Mesenchymal stem cell (in vitro differentiated cells and primary cell): ENCODE measurements around the gene NUDT17. TPM values are rescaled to one million over a fixed set of nuclear protein-coding genes. Genes with fewer than 3 reads are reported as not detected.

Source experiments
- DNase-seq: peaks from one replicate; pipeline ENCODE4 v3.0.0-alpha.2; 2013
- H2AFZ ChIP-seq: one replicate; pipeline ENCODE4 v1.6.1; 2013; ENCODE audit warnings: low read depth, mild to moderate bottlenecking, control low read depth, inconsistent platforms, low read length, moderate library complexity
- H2AK5ac ChIP-seq: 2 replicates; pipeline ENCODE4 v1.6.1; 2013; ENCODE audit warnings: low read length, moderate library complexity, mild to moderate bottlenecking, inconsistent platforms; ENCODE audit not compliant: severe bottlenecking
- H2BK120ac ChIP-seq: one replicate; pipeline ENCODE4 v1.6.1; 2013; ENCODE audit warnings: low read depth, mild to moderate bottlenecking, inconsistent platforms, low read length, moderate library complexity
- H2BK12ac ChIP-seq, 2 experiments: one replicate each; pipeline ENCODE4 v1.6.1; 2013; ENCODE audit warnings: inconsistent platforms in 2 of 2, low read length in 2 of 2, mild to moderate bottlenecking in 2 of 2, moderate library complexity in 2 of 2, control low read depth in 1 of 2
- H2BK15ac ChIP-seq: one replicate; pipeline ENCODE4 v1.6.1; 2013; ENCODE audit warnings: mild to moderate bottlenecking, low read depth, inconsistent platforms; ENCODE audit not compliant: poor library complexity, severe bottlenecking
- H2BK5ac ChIP-seq: 2 replicates; pipeline ENCODE4 v1.6.1; 2013; ENCODE audit warnings: low read depth, mild to moderate bottlenecking, low read length, control low read depth, inconsistent platforms; ENCODE audit not compliant: poor library complexity, severe bottlenecking
- H3K14ac ChIP-seq, 2 experiments: one replicate each; pipeline ENCODE4 v1.6.1; 2013; ENCODE audit warnings: inconsistent platforms in 2 of 2, low read length in 2 of 2, control low read depth in 1 of 2, mild to moderate bottlenecking in 1 of 2, moderate library complexity in 1 of 2
- H3K18ac ChIP-seq, 2 experiments: one replicate each; pipeline ENCODE4 v1.6.1; 2013; ENCODE audit warnings: inconsistent platforms in 2 of 2, low read length in 2 of 2, control low read depth in 1 of 2, low read depth in 1 of 2, mild to moderate bottlenecking in 1 of 2
- H3K23ac ChIP-seq, 2 experiments: one replicate each; pipeline ENCODE4 v1.6.1; 2013; ENCODE audit warnings: inconsistent platforms in 2 of 2, low read length in 2 of 2, mild to moderate bottlenecking in 2 of 2, moderate library complexity in 2 of 2, control low read depth in 1 of 2
- H3K27ac ChIP-seq: 2 replicates; pipeline ENCODE4 v1.5.1; 2013; ENCODE audit warnings: mild to moderate bottlenecking, moderate library complexity, low read length, control low read depth, inconsistent platforms; ENCODE audit not compliant: poor library complexity, severe bottlenecking
- H3K27me3 ChIP-seq, 2 experiments: 2 replicates each; pipeline versions ENCODE4 v1.6.1 to v1.7.0; 2013; ENCODE audit warnings: low read length in 2 of 2, mild to moderate bottlenecking in 2 of 2, moderate library complexity in 2 of 2, control low read depth in 1 of 2, inconsistent platforms in 1 of 2; ENCODE audit not compliant: control insufficient read depth in 1 of 2, insufficient read depth in 1 of 2
- H3K36me3 ChIP-seq, 2 experiments: 2 replicates each; pipeline versions ENCODE4 v1.6.1 to v1.7.0; 2013; ENCODE audit warnings: low read length in 2 of 2, control low read depth in 1 of 2, inconsistent platforms in 1 of 2, low read depth in 1 of 2, mild to moderate bottlenecking in 1 of 2; ENCODE audit not compliant: insufficient read depth in 2 of 2, control insufficient read depth in 1 of 2
- H3K4ac ChIP-seq, 2 experiments: one replicate each; pipeline ENCODE4 v1.6.1; 2013; ENCODE audit warnings: inconsistent platforms in 2 of 2, low read length in 2 of 2, mild to moderate bottlenecking in 2 of 2, moderate library complexity in 2 of 2, control low read depth in 1 of 2, low read depth in 1 of 2
- H3K4me1 ChIP-seq: 2 replicates; pipeline ENCODE4 v1.6.1; 2013; ENCODE audit warnings: low read depth, low read length, control low read depth; ENCODE audit not compliant: control insufficient read depth, insufficient read depth
- H3K4me2 ChIP-seq: 2 replicates; pipeline ENCODE4 v1.6.1; 2013; ENCODE audit warnings: low read length, mild to moderate bottlenecking, inconsistent platforms; ENCODE audit not compliant: poor library complexity, severe bottlenecking
- H3K4me3 ChIP-seq, 2 experiments: 2 replicates each; pipeline versions ENCODE4 v1.5.1 to v1.7.0; 2013; ENCODE audit warnings: low read length in 2 of 2, mild to moderate bottlenecking in 2 of 2, control low read depth in 1 of 2, low read depth in 1 of 2; ENCODE audit not compliant: insufficient read depth in 1 of 2
- H3K79me1 ChIP-seq: replicated peaks from 2 replicates; pipeline ENCODE4 v1.6.1; 2013; ENCODE audit warnings: mild to moderate bottlenecking, control low read depth, low read length, inconsistent platforms; ENCODE audit not compliant: poor library complexity, severe bottlenecking
- H3K9ac ChIP-seq: 2 replicates; pipeline ENCODE4 v1.7.0; 2013; ENCODE audit warnings: mild to moderate bottlenecking, low read length, moderate library complexity
- H3K9me3 ChIP-seq: 2 replicates; pipeline ENCODE4 v1.7.0; 2013; ENCODE audit warnings: mild to moderate bottlenecking, low read length; ENCODE audit not compliant: control insufficient read depth
- H4K8ac ChIP-seq: one replicate; pipeline ENCODE4 v1.6.1; 2013; ENCODE audit warnings: inconsistent platforms, mild to moderate bottlenecking, low read length, moderate library complexity
- H4K91ac ChIP-seq: one replicate; pipeline ENCODE4 v1.6.1; 2013; ENCODE audit warnings: mild to moderate bottlenecking, low read length, inconsistent platforms
- WGBS: methylation state at CpG from one replicate; pipeline ENCODE4 v1.1.7; 2013; ENCODE audit warnings: mixed read lengths; 5-methylcytosine and 5-hydroxymethylcytosine counted together
- small RNA-seq: library from polyadenylated mRNA; stranded (forward); fragments of <200 nt; extraction: miRNeasy Mini kit (QIAGEN cat#:217004); gene quantifications from one replicate; pipeline ENCODE3, GENCODE V24; 2013; ENCODE audit warnings: low read depth

NUDT17 gene

DNA sequence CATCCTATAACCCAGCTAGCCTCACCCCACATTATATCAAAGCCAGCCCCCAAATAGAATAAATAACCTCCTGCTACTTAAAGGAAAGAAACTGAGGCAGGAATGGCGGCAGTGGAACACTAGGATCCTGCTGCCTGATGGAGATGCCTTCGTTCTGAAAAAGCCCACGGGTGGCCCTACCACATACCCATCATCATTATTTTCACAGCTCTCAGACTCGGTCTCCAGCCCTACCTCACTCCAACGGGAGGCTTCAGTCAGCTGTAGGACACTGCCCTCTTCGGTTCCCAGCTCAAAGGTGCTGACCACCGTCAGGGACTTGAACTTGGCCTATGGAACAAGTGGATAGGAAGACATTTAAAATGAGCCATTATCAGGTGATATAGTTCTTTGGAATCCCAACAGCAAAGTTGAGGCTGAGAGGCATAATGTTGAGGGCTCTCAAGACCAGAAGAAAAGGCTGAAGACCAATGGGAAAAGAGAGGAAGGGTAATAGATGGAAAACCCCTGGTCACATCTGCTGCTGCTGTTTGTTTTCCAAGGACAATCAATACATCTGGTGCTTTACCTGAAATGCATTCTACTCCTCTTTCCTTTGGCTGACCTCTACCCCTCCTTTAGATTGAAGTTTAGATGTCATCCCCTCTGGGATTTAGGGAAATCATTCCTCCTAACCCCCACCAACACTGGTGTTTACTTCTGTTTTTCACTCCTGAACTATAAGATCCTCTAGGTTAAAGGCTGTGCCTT is 48.1 kb downstream of the NUDT17 start:
- Histone ChIP-seq H4K91ac (peak overlapping the region; percentile 34), H3K4me3 (no peak overlapping the region), H4K8ac (peak overlapping the region; percentile 25)

DNA sequence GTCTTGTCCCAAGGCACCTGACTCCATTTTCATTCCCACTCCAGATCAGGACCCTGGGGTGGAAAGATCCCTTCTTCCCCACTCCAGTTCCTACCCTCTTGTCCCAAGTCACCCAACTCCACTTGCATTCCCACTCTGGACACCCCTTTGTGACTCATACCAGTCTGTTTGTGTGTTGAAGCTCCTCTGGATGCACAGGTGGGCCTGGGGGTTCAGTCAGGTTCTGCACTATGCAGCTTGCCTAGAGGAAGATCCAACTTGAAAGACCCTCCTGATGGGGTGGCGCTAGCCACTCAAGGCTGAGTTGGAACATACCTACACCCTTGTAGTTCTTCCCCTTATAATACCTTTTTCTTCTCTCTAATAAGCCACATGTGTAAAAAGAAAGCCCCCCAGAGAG is 50.0 kb downstream of the NUDT17 start:
- H4K8ac ChIP-seq, result no peak overlapping the region
- no peak overlapping the region for H3K14ac ChIP-seq
- DNase-seq, result no peak
- WGBS, result 100% methylated on average over 1 of the region's 1 CpG
- no peak overlapping the region for H2BK15ac ChIP-seq
- no peaks in the 10 kb centered on the region for H3K9me3 ChIP-seq
- H3K23ac ChIP-seq, result no peak overlapping the region
- H2BK5ac ChIP-seq, result no peak overlapping the region
- H3K9ac ChIP-seq, result no peak overlapping the region
- no peak overlapping the region for H4K91ac ChIP-seq
- peaks cover 25 to 66% of the 10 kb centered on the region in 2 experiments for H3K36me3 ChIP-seq
- H3K4me3 ChIP-seq, result no peak overlapping the region
- peaks cover 9% of the 10 kb centered on the region for H3K4me1 ChIP-seq
- no peak overlapping the region for H2BK120ac ChIP-seq
- no peaks in the 10 kb centered on the region for H3K27me3 ChIP-seq
- no peak overlapping the region for H2BK12ac ChIP-seq
- H3K79me1 ChIP-seq, result no peaks in the 10 kb centered on the region
- no peak overlapping the region for H3K27ac ChIP-seq
- H3K18ac ChIP-seq, result no peak overlapping the region
- H2AK5ac ChIP-seq, result no peak overlapping the region
- no peak overlapping the region for H3K4me2 ChIP-seq
- no peak overlapping the region for H2AFZ ChIP-seq
- no peak overlapping the region for H3K4ac ChIP-seq

More for the DNA sequence above, 48.1 kb downstream of the NUDT17 start:
- peak overlapping the region; percentile 10 to 42 for H3K4ac ChIP-seq
- peaks cover 18 to 60% of the 10 kb centered on the region in 2 experiments for H3K36me3 ChIP-seq
- no peak for DNase-seq
- peak overlapping the region; percentile 69 to 87 for H2BK12ac ChIP-seq
- H2AFZ ChIP-seq, result no peak overlapping the region
- no peak overlapping the region for H2BK120ac ChIP-seq
- no peak overlapping the region for H3K14ac ChIP-seq
- no peak overlapping the region for H3K4me2 ChIP-seq
- H3K18ac ChIP-seq, result peak overlapping the region in 1 of 2 experiments; percentile 31
- H2BK15ac ChIP-seq, result peak overlapping the region; percentile 60
- H3K9ac ChIP-seq, result peak overlapping the region; percentile 88
- H3K4me1 ChIP-seq, result peaks cover 14% of the 10 kb centered on the region
- H2AK5ac ChIP-seq, result peak overlapping the region; percentile 66
- 100% methylated on average over 7 of the region's 7 CpGs for WGBS
- H3K9me3 ChIP-seq, result no peaks in the 10 kb centered on the region
- peak overlapping the region; percentile 98 for H3K27ac ChIP-seq
- peaks cover 2% of the 10 kb centered on the region for H3K79me1 ChIP-seq
- no peak overlapping the region for H2BK5ac ChIP-seq
- no peak overlapping the region for H3K23ac ChIP-seq
- no peaks in the 10 kb centered on the region for H3K27me3 ChIP-seq

DNA sequence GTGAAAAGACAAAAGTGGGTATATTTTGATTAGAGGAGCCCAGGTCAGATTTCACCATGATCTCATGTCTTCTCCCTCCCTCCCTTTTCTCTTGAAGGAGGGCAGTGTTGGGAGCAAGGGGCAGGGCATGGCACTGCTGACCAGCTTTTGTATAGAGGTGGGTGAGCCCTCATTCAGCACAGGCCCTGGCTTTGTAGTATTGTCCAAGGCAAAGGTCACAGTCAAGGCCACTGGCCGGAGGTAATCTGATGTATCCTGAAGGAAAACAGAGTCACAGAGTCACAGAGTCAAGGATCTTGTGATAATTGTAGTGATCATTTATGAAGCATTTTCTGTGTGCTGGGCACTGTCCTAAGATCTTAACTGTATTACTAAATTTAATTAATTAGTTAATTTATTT is 52.5 kb downstream of the NUDT17 start:
- no peak overlapping the region for H3K14ac ChIP-seq
- H4K8ac ChIP-seq, result no peak overlapping the region
- H3K4me1 ChIP-seq, result peaks cover 1% of the 10 kb centered on the region
- no peak overlapping the region for H3K9ac ChIP-seq
- H3K18ac ChIP-seq, result no peak overlapping the region
- no peak overlapping the region for H2BK12ac ChIP-seq
- no peak overlapping the region for H2BK120ac ChIP-seq
- peaks cover 42 to 87% of the 10 kb centered on the region in 2 experiments for H3K36me3 ChIP-seq
- no peak overlapping the region for H3K4me3 ChIP-seq
- 92% methylated on average over 1 of the region's 1 CpG for WGBS
- H2AFZ ChIP-seq, result no peak overlapping the region
- H4K91ac ChIP-seq, result no peak overlapping the region
- no peaks in the 10 kb centered on the region for H3K79me1 ChIP-seq
- H3K9me3 ChIP-seq, result no peaks in the 10 kb centered on the region
- no peak overlapping the region for H2AK5ac ChIP-seq
- no peak overlapping the region for H3K4ac ChIP-seq
- H2BK5ac ChIP-seq, result no peak overlapping the region
- H3K4me2 ChIP-seq, result no peak overlapping the region
- no peak for DNase-seq
- H2BK15ac ChIP-seq, result no peak overlapping the region
- no peak overlapping the region for H3K27ac ChIP-seq
- no peak overlapping the region for H3K23ac ChIP-seq
- H3K27me3 ChIP-seq, result no peaks in the 10 kb centered on the region

Small RNA genes lying within 50 kb of the gene (small RNA-seq; reads per million reads assigned to genes)
- gene MIR6736, result not detected
